GM18505 (cell line): ENCODE data around the gene ATP6AP2.
"Not testable (repeated sequence)": the region's sequence is repeated elsewhere in the genome, so short reads cannot be mapped to it uniquely, and the experiment has no call there.

Experiments
- ATAC-seq: cut with Tn5 transposase; IDR thresholded peaks from one replicate; pipeline ENCODE4 v1.9.1; 2021; ENCODE audit not compliant: unreplicated experiment
- POLR2A ChIP-seq: IDR thresholded peaks from 4 replicates; pipeline ENCODE4 v1.6.1; 2011; ENCODE audit warnings: borderline replicate concordance; ENCODE audit not compliant: insufficient read depth, insufficient read length; ENCODE audit errors: extremely low read depth

ATP6AP2 gene

GRCh38 chrX:40552768-40553167 lies 28.0 kb upstream of the ATP6AP2 start:
- no peak for TF ChIP-seq POLR2A
- no peak for ATAC-seq

- no peak for TF ChIP-seq POLR2A
- ATAC-seq, result no peak
Measured at GRCh38 chrX:40558590-40558989, 22.2 kb upstream of the ATP6AP2 start.

DNA sequence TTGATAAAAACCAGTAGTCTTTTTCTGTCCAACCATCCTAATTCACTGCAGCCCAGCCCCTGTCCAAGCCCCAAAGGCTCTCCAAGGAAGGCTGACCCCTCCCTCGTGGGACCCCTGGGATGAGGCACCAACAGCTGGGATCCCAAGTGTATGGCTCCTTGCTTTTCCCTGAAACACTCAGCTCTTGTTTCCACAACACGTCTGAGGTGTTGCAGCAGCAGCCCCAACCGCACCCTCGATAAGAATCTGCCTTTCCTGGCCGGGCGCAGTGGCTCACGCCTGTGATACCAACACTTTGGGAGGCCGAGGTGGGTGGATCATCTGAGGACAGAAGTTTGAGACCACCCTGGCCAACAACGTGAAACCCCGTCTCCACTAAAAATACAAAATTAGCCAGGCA lies 17.0 kb upstream of the ATP6AP2 start:
- TF ChIP-seq POLR2A, result no peak

DNA sequence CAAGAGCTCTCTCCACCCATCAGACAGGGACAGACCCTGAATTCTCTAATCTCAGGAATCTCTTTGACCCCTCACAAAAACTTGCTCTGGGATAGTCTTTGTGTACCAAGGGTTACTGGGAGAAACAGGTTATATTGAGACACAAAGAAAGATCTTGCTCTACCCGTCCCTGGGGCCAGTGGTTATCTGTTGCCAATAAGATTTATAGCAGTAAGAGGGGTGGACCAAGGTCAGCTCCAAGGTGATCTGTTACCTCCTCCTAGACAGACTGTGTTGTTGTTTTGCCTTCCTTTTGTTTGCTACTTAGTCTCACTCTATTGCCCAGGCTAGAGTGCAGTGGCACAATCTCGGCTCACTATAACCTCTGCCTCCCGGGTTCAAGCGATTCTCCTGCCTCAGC lies 16.3 kb upstream of the ATP6AP2 start:
- TF ChIP-seq POLR2A, result no peak
- no peak for ATAC-seq

More for the DNA sequence above, 17.0 kb upstream of the ATP6AP2 start:
- ATAC-seq, result no peak

DNA sequence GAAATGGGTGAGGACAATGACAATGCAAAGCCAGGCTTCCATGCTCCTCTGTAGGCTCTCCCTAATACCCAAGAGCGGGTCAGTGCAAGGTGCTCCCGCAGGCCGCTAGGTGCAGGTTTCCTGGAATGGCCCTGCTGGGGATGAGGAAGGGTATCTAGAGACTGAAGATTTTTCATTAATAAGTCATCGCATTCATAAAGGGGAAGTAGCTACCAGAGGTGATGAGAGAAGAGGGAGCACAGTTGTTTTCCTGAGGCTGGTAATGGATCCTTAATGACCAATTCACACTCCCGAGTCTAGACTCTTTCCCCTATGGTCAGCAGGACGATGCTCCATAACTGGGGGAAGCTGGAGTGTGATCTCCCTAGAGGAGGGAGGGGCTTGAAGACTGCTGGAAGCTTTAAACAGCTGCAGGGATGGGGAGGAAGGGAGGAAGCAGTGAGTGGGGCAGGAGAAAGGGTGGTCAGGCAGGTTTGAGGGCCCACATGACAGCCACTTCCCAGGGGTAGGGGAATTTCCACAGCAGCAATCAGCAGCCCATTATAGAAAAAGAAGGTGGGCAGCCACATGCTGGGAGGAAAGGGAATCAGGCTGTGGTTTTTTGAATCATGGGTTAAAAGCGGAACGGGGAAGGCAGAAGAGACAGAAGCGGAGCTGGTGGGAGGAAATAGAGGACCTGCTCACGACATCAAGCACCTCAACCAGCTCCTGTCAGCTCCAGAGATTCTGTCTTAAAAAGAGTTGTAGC lies 10.2 kb upstream of the ATP6AP2 start:
- peak; percentile 42 for TF ChIP-seq POLR2A
- ATAC-seq, result no peak

DNA sequence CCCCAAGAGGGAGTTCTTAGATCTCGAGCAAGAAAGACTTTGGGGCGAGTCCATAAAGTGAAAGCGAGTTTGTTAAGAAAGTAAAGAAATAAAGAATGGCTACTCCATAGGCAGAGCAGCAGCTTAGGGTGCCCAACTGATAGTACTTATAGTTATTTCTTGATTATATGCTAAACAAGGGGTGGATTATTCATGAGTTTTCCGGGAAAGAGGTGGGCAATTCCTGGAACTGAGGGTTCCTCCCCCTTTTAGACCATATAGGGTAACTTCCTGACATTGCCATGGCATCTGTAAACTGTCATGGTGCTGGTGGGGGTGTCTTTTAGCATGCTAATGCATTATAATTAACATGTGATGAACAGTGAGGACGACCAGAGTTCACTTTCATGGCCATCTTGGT lies 9.6 kb upstream of the ATP6AP2 start:
- peak; percentile 2 for TF ChIP-seq POLR2A
- not testable (repeated sequence) for ATAC-seq

GRCh38 chrX:40571600-40571999 lies 9.2 kb upstream of the ATP6AP2 start:
- no peak for TF ChIP-seq POLR2A
- no peak for ATAC-seq

GRCh38 chrX:40573763-40574162 lies 7.0 kb upstream of the ATP6AP2 start:
- no peak for ATAC-seq
- TF ChIP-seq POLR2A, result no peak

DNA sequence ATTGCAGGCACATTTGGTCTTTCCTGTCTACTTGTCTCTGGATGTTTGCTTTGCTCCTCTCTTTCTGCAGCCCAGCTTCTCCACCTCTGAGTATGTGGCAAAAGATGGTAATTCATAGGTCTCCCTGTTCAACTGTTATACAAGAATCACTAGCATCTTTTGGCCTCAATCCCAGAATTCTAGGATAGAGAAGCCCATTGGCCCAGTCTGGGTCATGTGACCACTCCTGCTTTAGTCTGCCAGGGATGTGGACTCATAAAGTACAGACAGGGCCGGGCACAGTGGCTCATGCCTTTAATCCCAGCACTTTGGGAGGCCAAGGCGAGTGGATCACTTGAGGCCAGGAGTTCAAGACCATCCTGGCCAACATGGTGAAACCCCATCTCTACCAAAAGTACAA lies 5.4 kb upstream of the ATP6AP2 start:
- ATAC-seq, result not testable (repeated sequence)

GRCh38 chrX:40576291-40576690 lies 4.5 kb upstream of the ATP6AP2 start:
- ATAC-seq, result no peak
- no peak for TF ChIP-seq POLR2A

DNA sequence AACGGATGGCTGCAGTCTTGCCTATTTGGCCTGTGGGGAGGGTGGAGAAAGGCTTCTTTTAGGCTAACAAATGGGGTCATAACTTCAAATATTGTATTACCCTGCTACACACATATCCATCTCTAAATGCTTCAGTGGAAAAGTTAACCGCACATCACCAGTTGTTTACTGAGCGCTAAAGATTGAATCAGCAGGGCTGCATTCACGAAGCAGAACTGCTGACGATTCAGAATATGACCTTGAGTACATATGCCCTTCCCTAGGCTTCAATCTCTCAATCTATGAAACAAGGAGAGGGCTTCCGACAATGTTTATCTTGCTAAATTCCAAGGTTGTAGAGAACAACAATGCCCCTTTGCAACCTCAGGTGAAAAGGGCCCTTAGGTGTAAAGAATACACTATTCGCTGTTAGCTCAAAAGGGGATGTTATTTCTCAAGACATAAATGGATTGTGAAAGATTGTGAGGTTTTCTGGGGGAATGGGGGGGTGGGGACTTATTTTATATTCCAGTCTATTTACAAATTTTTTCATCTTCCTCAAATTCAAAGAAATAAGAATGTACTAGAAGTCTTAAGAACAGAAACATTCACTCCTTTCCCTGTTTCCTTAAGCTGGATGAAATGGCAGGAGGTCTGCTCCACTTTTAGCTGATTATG lies 2.6 kb upstream of the ATP6AP2 start:
- TF ChIP-seq POLR2A, result no peak
- ATAC-seq, result no peak

DNA sequence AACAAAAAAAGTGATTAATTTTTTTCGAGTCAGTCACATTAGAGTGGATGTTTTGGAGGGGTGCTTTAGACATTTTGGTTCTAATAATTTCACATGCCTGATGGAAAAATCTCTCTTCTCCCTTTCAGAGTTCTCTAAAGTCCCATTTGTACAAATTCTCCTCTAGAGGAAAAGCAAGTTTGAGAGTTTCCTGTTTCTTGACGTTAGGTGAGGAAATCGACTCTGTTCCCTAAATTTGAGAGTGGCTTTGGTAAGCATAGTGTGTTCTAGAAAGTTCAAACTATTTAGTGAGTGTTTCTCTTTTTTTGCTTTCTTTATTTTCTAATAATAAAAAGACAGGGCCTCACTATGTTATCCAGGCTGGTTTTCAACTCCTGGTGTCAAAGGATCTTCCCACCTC lies 1.6 kb upstream of the ATP6AP2 start:
- no peak for ATAC-seq
- no peak for TF ChIP-seq POLR2A

DNA sequence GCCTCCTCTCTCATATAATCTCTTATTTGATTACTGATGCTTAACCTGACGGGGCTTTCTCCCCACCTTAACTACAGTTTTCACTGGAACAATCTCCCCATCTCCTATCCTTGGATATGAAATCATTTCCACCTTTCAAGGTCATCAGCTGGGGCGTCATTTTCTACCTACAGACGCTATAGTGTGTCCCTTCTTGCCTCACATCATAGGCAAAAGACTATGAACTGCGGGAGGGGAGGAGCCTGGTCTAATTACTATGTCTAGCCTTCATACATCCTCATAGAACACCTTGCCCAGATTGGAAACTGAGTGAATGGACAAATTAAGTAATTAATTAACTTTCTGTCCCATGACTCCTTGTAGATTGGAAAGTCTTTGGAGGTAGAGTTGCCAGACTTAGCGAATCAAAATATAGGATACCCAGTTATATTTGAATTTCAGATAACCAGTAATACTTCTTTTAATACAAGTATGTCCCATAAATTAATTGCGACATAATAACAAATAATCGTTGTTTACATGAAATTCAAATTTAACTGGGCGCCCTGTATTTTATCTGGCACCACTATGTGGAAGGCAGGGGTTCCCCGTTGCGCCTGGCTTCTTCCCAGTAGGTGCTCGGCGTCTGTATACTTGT lies 752 bp upstream of the ATP6AP2 start:
- ATAC-seq, result peak; percentile 48
- no peak for TF ChIP-seq POLR2A

DNA sequence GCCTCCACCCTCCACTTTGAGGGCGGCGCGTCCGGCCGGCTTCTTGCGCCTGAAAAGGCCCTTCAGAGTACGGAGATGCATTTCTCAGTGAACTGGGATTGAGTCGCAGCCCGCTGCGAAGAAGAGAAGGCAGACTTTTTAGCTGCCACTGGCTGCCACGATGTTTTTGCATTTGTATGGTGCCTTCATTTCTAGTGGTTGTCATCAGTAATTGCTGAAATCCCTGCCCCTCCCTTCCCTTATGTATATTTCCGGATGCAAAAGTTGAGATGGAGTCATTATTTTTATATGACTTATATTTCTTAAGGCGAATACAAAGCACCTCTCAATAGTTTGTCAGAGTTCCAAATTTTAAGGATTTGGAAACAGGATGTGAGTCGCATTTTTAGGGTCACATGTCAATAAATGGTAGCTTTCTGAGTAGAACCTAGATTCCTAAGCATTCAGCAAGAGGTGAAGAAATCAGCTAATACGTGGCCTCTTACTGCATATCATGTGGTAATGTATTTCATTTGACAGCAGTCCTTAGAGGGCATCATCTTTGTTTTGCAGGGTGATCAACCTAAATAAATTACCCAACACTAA lies 658 bp downstream of the ATP6AP2 start:
- no peak for TF ChIP-seq POLR2A
- no peak for ATAC-seq

DNA sequence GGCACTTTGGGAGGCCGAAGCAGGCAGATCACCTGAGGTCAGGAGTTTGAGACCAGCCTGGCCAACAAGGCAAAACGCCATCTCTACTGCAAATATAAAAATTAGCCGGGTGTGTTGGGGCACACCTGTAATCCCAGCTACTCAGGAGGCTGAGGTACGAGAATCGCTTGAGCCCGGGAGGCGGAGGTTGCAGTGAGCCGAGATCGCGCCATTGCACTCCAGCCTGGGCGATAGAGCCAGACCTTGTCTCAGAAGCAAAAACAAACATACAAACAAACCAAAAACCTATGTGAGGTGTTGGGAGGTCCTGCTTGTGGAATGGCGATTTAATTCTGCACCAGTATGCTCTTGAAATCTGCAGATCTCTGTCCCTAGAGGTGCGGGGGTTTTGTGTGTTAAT lies 1.4 kb downstream of the ATP6AP2 start:
- ATAC-seq, result not testable (repeated sequence)
